ENCODE measurements around the gene PARD3. TPM values are rescaled to one million over a fixed set of nuclear protein-coding genes. Genes with fewer than 3 reads are reported as not detected.

PARD3 gene
- polyA plus RNA-seq, 1 donor from 2014 or later = 12.4 TPM

DNA sequence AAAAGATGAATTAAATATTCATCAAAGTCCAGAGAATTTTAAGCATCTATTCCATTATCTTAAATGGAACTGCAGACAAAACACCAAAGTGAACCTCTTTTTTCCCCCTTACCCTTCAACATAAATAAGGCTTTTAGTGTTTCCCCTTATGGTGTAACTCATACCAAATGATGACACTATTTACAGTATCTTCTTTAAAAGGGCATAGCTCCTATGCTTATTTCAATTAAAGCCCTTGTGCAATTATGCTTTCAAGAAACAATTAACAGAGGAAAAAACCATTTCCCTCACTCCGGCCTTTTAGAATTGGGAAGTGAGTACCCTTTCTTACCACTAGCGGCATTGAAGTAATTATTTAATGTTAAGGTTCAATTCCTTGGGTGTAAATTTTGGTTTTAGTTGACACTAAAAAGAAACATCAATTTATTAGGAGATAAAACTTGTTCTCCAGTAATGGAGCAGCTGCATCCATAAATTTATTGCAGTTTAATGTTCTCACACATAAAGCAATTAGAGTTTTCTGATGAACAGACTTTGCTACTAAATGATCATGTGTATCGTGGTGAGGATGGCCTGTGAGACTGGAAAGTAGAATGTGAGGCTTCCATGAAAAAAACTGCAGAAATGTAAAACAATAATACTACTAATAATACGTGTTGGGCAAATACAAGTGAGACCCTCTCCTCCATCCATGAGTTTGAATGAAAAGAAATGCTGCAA lies 661.3 kb downstream of the PARD3 start:
- Histone ChIP-seq H3F3A (ENCODE audit: insufficient read depth, low read length, poor library complexity, severe bottlenecking) (no peaks in the 10 kb centered on the region), H2AFZ (ENCODE audit: low read depth, low read length) (no peak overlapping the region), H3K9me3 (ENCODE audit: low read length) (no peaks in the 10 kb centered on the region), H3K9ac (ENCODE audit: low read length) (no peak overlapping the region), H3K9me2 (ENCODE audit: insufficient read depth, low read length) (no peaks in the 10 kb centered on the region), H4K20me1 (ENCODE audit: insufficient read depth) (no peaks in the 10 kb centered on the region), H3K27me3 (ENCODE audit: insufficient read depth, low read depth, low read length) (peaks cover 2% of the 10 kb centered on the region), H3K4me2 (ENCODE audit: low read length) (no peak overlapping the region), H3K27ac (ENCODE audit: low read length) (no peak overlapping the region), H3K79me2 (replicated peaks; ENCODE audit: insufficient read depth, low read length) (no peaks in the 10 kb centered on the region), H3K36me3 (ENCODE audit: insufficient read depth, low read length) (no peaks in the 10 kb centered on the region), H3K4me3 (ENCODE audit: low read length) (no peak overlapping the region)
- TF ChIP-seq, protein P1, sequence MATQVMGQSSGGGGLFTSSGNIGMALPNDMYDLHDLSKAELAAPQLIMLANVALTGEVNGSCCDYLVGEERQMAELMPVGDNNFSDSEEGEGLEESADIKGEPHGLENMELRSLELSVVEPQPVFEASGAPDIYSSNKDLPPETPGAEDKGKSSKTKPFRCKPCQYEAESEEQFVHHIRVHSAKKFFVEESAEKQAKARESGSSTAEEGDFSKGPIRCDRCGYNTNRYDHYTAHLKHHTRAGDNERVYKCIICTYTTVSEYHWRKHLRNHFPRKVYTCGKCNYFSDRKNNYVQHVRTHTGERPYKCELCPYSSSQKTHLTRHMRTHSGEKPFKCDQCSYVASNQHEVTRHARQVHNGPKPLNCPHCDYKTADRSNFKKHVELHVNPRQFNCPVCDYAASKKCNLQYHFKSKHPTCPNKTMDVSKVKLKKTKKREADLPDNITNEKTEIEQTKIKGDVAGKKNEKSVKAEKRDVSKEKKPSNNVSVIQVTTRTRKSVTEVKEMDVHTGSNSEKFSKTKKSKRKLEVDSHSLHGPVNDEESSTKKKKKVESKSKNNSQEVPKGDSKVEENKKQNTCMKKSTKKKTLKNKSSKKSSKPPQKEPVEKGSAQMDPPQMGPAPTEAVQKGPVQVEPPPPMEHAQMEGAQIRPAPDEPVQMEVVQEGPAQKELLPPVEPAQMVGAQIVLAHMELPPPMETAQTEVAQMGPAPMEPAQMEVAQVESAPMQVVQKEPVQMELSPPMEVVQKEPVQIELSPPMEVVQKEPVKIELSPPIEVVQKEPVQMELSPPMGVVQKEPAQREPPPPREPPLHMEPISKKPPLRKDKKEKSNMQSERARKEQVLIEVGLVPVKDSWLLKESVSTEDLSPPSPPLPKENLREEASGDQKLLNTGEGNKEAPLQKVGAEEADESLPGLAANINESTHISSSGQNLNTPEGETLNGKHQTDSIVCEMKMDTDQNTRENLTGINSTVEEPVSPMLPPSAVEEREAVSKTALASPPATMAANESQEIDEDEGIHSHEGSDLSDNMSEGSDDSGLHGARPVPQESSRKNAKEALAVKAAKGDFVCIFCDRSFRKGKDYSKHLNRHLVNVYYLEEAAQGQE (IDR thresholded peaks at IDR 0.05; ENCODE audit: borderline replicate concordance) = no peak
- TF ChIP-seq POLR2AphosphoS5 (IDR thresholded peaks at IDR 0.05) = no peak

DNA sequence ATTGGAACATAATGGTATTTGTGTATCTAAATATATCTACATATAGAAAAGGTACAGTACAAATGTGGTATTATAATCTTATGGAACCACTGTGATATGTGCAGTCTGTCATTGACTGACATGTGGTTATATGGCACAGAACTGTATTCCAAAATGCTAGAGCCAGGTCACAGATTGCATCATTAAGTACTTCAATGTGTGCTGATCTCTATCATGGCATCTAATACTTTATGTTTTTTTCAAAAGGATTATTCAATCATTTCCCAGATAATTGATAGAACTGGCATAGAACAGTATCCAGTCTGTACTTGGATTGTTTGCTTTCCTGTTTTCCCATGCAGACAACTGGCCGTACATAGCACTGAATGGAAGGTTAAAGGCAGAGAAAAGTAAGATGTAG lies 662.7 kb downstream of the PARD3 start:
- H3K36me3 ChIP-seq (ENCODE audit: insufficient read depth, low read length) = no peaks in the 10 kb centered on the region
- TF ChIP-seq SMC3 (conservative IDR thresholded peaks at IDR 0.05; ENCODE audit: poor library complexity) = no peak
- no peak for TF ChIP-seq RAD21 (conservative IDR thresholded peaks at IDR 0.05)
- TF ChIP-seq, protein P1 (IDR thresholded peaks at IDR 0.05; ENCODE audit: borderline replicate concordance) = no peak
- no peak for TF ChIP-seq EP300 (conservative IDR thresholded peaks at IDR 0.05; ENCODE audit: poor library complexity, severe bottlenecking)
- TF ChIP-seq TAF1 (IDR thresholded peaks at IDR 0.05; ENCODE audit: low read depth) = no peak
- no peak for TF ChIP-seq POLR2AphosphoS5 (IDR thresholded peaks at IDR 0.05)
- TF ChIP-seq MXI1 (conservative IDR thresholded peaks at IDR 0.05; ENCODE audit: poor library complexity, severe bottlenecking) = no peak
- TF ChIP-seq EZH2 (IDR thresholded peaks at IDR 0.05; ENCODE audit: borderline replicate concordance, insufficient read depth, low read length, poor library complexity, severe bottlenecking) = no peak
- TF ChIP-seq, protein P2, sequence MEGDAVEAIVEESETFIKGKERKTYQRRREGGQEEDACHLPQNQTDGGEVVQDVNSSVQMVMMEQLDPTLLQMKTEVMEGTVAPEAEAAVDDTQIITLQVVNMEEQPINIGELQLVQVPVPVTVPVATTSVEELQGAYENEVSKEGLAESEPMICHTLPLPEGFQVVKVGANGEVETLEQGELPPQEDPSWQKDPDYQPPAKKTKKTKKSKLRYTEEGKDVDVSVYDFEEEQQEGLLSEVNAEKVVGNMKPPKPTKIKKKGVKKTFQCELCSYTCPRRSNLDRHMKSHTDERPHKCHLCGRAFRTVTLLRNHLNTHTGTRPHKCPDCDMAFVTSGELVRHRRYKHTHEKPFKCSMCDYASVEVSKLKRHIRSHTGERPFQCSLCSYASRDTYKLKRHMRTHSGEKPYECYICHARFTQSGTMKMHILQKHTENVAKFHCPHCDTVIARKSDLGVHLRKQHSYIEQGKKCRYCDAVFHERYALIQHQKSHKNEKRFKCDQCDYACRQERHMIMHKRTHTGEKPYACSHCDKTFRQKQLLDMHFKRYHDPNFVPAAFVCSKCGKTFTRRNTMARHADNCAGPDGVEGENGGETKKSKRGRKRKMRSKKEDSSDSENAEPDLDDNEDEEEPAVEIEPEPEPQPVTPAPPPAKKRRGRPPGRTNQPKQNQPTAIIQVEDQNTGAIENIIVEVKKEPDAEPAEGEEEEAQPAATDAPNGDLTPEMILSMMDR (IDR thresholded peaks at IDR 0.05; ENCODE audit: poor library complexity, severe bottlenecking) = no peak
- H3K27ac ChIP-seq (ENCODE audit: low read length) = no peak overlapping the region
- no peak overlapping the region for H2AFZ ChIP-seq (ENCODE audit: low read depth, low read length)
- H3K9ac ChIP-seq (ENCODE audit: low read length) = no peak overlapping the region
- H3F3A ChIP-seq (ENCODE audit: insufficient read depth, low read length, poor library complexity, severe bottlenecking) = no peaks in the 10 kb centered on the region
- peaks cover 2% of the 10 kb centered on the region for H3K27me3 ChIP-seq (ENCODE audit: insufficient read depth, low read depth, low read length)
- H3K9me2 ChIP-seq (ENCODE audit: insufficient read depth, low read length) = no peaks in the 10 kb centered on the region
- no peak overlapping the region for H3K4me2 ChIP-seq (ENCODE audit: low read length)
- H3K79me2 ChIP-seq (replicated peaks; ENCODE audit: insufficient read depth, low read length) = no peaks in the 10 kb centered on the region
- no peak overlapping the region for H3K4me3 ChIP-seq (ENCODE audit: low read length)
- H4K20me1 ChIP-seq (ENCODE audit: insufficient read depth) = no peaks in the 10 kb centered on the region
- H3K9me3 ChIP-seq (ENCODE audit: low read length) = no peaks in the 10 kb centered on the region
